Skeletal muscle cell (primary cell): ENCODE measurements around the gene PTK7.
"Not testable (repeated sequence)": the region's sequence is repeated elsewhere in the genome, so short reads cannot be mapped to it uniquely, and the experiment has no call there.

ENCODE experiments used
- DNase-seq: peaks from one replicate; pipeline ENCODE4 v3.0.0-alpha.2; 2010; ENCODE audit warnings: low read depth
- H3K4me3 ChIP-seq: 2 replicates; pipeline ENCODE4 v1.5.1; 2011; ENCODE audit warnings: low read depth, mild to moderate bottlenecking, control low read depth, low read length, moderate library complexity

PTK7 gene

GRCh38 chr6:43078691-43079090 is 2.6 kb downstream of the PTK7 start:
- DNase-seq, result peak; percentile 51
- H3K4me3 ChIP-seq, result no peak overlapping the region

- H3K4me3 ChIP-seq, result no peak overlapping the region
- DNase-seq, result no peak
Measured at GRCh38 chr6:43081043-43081442, 4.9 kb downstream of the PTK7 start.

- not testable (repeated sequence) for H3K4me3 ChIP-seq, DNase-seq
Measured at GRCh38 chr6:43081922-43082321, 5.8 kb downstream of the PTK7 start.

- no peak for DNase-seq
- H3K4me3 ChIP-seq, result no peak overlapping the region
Measured at GRCh38 chr6:43082806-43083655, 6.9 kb downstream of the PTK7 start.

GRCh38 chr6:43086022-43086658 is 10.0 kb downstream of the PTK7 start:
- DNase-seq, result no peak
- no peak overlapping the region for H3K4me3 ChIP-seq

GRCh38 chr6:43088654-43089056 is 12.5 kb downstream of the PTK7 start:
- no peak for DNase-seq
- H3K4me3 ChIP-seq, result no peak overlapping the region

- no peak for DNase-seq
- H3K4me3 ChIP-seq, result no peak overlapping the region
Measured at GRCh38 chr6:43089467-43089866, 13.4 kb downstream of the PTK7 start.

- no peak for DNase-seq
Measured at GRCh38 chr6:43089874-43090558, 13.9 kb downstream of the PTK7 start.

GRCh38 chr6:43090559-43090956 is 14.4 kb downstream of the PTK7 start:
- no peak overlapping the region for H3K4me3 ChIP-seq
- DNase-seq, result no peak

More at GRCh38 chr6:43089874-43090558, 13.9 kb downstream of the PTK7 start:
- H3K4me3 ChIP-seq, result no peak overlapping the region

- H3K4me3 ChIP-seq, result no peak overlapping the region
- DNase-seq, result no peak
Measured at GRCh38 chr6:43091020-43091419, 14.9 kb downstream of the PTK7 start.

GRCh38 chr6:43091436-43091991 is 15.4 kb downstream of the PTK7 start:
- no peak for DNase-seq
- H3K4me3 ChIP-seq, result no peak overlapping the region

GRCh38 chr6:43092635-43093034 is 16.5 kb downstream of the PTK7 start:
- no peak for DNase-seq
- no peak overlapping the region for H3K4me3 ChIP-seq

- DNase-seq, result no peak
- H3K4me3 ChIP-seq, result peak overlapping the region; percentile 12
Measured at GRCh38 chr6:43093436-43094289, 17.5 kb downstream of the PTK7 start.

- no peak overlapping the region for H3K4me3 ChIP-seq
- no peak for DNase-seq
Measured at GRCh38 chr6:43095939-43096338, 19.8 kb downstream of the PTK7 start.

GRCh38 chr6:43096451-43097097 is 20.5 kb downstream of the PTK7 start:
- H3K4me3 ChIP-seq, result no peak overlapping the region
- DNase-seq, result no peak

GRCh38 chr6:43097098-43097489 is 21.0 kb downstream of the PTK7 start:
- no peak for DNase-seq
- no peak overlapping the region for H3K4me3 ChIP-seq

- H3K4me3 ChIP-seq, result no peak overlapping the region
- DNase-seq, result no peak
Measured at GRCh38 chr6:43097502-43097901, 21.4 kb downstream of the PTK7 start.

GRCh38 chr6:43101497-43101896 is 25.4 kb downstream of the PTK7 start:
- H3K4me3 ChIP-seq, result no peak overlapping the region
- no peak for DNase-seq
